ENCODE measurements around the gene ANGEL1. TPM values are rescaled to one million over a fixed set of nuclear protein-coding genes. Genes with fewer than 3 reads are reported as not detected.

ANGEL1 gene
- total RNA-seq, 2 experiments from 2014 or later, result 15.1 to 16.3 TPM

DNA sequence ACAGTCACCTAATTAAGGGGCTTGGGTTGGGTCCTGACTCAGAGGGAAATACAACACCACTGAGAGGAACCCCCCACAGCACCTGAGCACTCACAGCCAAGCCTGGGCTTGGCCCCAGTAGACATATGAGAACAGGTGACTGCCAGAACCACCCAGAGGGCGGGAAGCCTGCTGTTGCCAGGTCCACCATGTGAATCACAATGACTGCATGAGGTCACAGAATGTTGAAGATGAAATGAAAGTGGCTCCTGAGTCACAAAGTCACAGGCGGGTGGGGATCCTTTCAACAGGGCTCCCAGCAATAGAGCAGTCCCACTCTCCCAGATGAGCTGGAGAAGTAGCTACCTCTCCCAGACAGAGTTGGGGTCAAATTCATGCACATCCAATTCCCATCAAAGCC, 13.4 kb upstream of the ANGEL1 start, which contains the start of gene LRRC74A:
LRRC74A (plus strand) TSS at position 287 of the 400 bp plus-strand sequence. CDS start 290 bp downstream, outside the sequence.
- ChIA-PET POLR2A (no interaction called here), CTCF (no interaction called here)

DNA sequence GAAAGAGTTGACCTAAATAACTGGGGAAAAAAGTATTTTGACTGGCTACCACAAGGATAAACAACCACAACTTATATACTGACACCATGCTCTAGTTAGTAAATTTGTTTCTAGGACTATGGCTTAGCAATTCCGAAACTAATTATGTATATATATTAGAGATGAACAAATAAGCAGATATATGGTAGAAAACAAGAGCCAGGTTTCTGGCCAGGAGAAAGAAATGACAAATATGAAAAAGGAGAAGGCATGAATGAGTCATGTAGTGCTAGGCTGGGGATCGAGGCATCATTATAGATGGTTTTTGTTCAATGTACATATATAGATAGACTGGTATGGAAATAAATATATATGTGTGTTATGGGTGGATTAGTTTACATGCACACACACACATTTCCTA, 8.0 kb upstream of the ANGEL1 start:
- ChIA-PET POLR2A (no interaction called here), CTCF (no interaction called here)

DNA sequence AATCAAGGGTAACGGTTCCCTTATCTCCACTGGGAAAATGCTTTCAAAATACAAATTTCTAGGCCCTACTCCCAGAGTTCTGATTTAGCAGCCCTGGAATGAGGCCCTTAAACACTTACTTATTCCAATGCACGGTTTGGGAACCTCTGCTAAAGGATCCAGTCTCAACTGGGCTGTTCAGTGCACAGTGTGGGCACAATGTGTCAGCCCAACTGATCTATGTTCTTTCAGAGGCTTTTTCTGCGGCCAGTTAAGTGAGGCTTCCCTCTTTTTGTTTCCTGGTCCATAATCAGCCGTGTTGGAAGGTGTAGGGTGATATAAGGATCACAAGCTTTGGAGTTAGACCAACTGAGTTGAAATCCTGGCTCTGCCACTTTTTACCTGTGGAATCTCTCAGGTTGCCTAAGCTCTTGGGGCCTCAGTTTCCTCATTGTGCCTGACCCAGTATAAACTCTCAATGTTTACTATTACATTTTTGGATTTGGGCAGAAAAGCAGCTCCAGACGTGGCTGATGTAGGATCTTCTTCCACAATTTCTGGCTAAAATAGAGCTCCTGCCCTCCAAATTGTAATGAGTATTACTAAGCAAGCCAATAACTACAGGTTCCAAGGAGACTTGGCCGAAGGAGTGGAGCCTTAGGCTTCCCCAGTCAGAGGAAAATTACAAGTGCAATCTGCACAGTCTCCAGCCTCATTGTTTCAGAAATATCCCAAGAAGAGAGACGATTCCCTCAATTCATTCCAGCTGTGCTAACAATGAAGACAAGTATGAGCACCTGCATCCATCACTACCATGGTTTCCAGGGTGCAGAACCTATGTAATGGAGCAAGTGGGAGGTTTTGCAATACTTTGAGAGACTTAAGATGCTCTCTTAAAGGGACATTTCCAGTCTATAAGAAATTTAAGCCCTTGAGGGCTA, 2.3 kb upstream of the ANGEL1 start:
- POLR2A ChIA-PET, result no interaction called here
- CTCF ChIA-PET, result no interaction called here

DNA sequence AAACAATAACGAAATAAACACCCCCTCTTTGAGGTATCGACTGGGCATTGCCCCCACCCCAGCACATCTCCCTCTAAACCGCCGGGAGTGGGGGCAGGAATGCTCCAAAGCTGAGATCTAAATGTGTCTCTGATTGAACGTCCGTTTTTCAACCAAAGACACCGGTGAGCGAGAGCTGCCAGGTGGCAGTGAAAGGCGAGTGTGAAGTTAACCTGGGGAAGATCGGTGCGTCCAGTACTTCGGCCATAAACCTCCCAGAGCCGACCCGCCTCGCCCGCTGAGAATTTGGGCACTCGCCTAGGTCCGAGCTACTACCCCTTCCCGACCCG, 625 bp downstream of the ANGEL1 start:
- CTCF ChIA-PET, result interaction anchor here (0.8 to 4.4 kb wide), 4 partner anchors 27 to 285 kb away, joined by 3 to 18 read pairs (median 3); no protein-coding TSS in a partner anchor
- POLR2A ChIA-PET, result interaction anchor here (0.6 to 0.9 kb wide), 2 partner anchors 10 to 25 kb away, joined by 3 read pairs; no protein-coding TSS in a partner anchor

DNA sequence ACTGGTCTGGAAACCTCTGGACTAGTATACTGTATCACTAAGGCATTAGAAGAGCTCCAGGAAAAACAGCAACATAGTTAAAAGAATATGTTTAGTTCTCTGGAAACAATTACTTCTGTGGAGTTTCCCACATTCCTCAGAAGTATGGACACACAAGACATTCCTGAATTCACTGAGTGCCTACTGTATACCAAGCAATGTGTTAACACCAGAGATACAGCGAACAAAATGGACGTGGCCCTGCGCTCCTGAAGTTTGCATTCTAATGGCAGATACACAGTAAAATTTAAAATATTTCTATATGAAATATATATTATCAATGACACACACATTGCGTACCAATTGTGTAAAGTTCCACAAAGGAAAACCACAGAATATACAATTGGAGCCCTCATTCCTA, 1.1 kb downstream of the ANGEL1 start:
- ChIA-PET POLR2A (no interaction called here), CTCF (interaction anchor here (0.7 to 4.4 kb wide), 6 partner anchors 26 to 296 kb away, joined by 3 to 18 read pairs (median 3); no protein-coding TSS in a partner anchor)

DNA sequence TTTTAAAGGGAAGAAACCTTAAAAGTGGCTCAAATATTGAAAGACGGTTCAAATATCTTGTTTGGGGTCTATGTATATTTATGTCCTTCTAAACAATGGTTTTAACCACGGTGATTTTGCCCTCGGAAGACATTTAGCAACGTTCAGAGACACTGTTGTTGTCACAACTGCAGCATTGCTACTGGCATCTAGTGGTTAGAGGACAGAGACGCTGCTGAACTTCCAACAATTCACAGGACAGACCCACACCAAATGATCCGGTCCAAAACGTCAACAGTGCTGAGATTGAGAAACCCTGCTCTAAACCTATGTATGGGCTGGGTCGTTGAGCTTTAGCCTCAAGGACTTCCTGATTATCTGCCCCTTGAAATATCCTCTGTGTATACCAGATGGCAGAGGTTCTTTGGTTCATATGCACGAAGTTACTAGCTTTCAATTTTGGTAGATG, 1.7 kb downstream of the ANGEL1 start:
- ChIA-PET POLR2A (no interaction called here), CTCF (interaction anchor here (0.7 to 4.4 kb wide), 5 partner anchors 22 to 296 kb away, joined by 3 to 18 read pairs (median 3); no protein-coding TSS in a partner anchor)

DNA sequence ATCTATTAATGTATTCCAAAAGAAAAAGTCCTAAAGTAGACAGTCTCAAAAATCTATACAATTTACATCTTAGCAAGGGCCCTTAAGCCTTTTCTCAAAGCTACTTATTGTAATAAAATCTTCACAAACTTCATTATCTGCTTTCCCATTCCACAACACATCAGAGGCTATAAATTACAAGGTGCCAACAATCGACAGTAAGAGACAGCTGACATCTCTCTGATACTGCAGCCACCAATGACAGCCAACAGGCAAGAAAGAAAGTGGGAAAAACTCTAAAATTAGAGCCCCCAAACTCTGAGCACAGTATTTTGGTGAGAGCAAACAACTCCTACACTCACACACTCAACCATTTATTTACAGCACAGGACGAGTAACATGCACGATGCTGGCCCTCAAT, 2.2 kb downstream of the ANGEL1 start:
- POLR2A ChIA-PET, result no interaction called here
- CTCF ChIA-PET, result interaction anchor here (0.8 to 4.4 kb wide), 5 partner anchors 21 to 260 kb away, joined by 3 to 18 read pairs (median 3); no protein-coding TSS in a partner anchor

DNA sequence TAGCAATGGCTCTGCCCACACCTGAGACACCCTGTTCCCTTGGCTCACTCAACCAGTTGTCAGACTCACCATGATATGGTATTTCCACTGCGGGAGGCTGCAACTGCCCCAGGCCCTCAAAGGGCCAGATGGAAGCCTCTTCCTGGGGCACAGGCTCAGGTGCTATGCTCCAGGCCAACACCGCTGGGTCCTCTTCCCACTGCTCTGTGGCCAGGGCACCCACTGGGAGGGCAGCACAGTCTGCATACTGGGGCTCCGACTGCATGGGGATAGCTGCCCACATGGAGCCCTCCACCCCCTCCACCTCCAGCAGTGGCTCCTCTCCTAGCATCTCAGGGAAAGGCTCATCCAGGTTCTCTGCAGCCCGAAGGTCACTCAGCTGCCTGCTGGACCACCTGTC, 3.7 kb downstream of the ANGEL1 start:
- ChIA-PET POLR2A (interaction anchor here (0.6 kb wide), 1 partner anchor 88 kb away, joined by 3 read pairs; no protein-coding TSS in a partner anchor), CTCF (no interaction called here)

DNA sequence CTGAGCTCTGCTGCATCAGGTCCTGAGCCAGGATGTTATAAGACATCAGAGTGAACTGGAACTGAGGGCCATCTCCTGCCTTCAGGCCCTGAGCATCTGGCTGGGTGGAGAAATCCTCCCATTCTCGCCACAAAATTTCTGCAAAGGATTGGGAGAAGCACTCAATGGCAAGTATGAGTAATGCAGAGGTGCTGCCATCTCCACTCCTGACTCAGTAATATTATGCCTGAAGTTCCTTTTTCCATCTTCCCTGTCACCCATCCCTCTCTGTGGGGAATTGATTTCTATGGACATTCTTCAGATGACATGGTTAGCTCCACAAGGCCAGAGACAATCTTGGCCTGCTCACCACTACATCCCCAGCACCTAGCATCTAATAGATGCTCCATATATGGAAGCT, 4.7 kb downstream of the ANGEL1 start:
- ChIA-PET POLR2A (no interaction called here), CTCF (no interaction called here)

DNA sequence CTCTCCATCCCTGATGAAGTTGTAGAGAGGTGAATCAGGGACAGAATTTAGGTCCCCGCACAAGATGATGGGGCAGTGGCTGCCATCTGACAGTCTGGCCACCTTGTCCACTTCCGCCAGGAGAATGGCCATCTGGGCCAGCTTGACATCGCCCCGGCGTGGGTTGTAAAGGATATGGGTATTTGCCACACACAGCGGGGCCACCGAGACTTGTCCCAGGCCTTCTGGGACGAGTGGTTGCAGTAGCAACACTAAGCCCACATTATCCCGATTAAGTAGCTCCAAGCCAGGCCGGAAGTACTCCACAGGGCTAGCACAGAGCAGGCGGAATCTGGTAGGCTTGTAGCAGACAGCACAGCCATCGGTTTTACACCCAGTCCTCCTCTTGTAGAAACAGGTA, 6.2 kb downstream of the ANGEL1 start:
- ChIA-PET POLR2A (no interaction called here), CTCF (interaction anchor here (1.1 kb wide), 1 partner anchor 96 kb away, joined by 3 read pairs; no protein-coding TSS in a partner anchor)

DNA sequence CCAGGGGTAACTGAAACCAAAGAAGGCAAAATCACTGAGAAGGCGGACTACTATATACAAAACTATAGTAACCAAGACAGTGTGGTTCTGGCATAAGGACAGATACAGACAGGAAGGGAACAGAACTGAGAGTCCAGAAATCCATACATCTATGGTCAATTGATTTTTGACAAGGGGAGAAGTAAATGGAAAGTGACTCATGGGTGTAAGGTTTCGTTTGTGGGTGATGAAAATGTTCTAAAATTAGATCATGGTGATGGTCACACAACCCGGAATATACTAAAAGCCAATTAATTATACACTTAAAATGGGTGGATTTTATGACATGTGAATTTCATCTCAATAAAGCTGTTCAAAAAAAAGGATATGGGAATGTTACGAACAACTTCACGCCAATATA, 18.7 kb downstream of the ANGEL1 start:
- CTCF ChIA-PET, result no interaction called here
- POLR2A ChIA-PET, result no interaction called here

DNA sequence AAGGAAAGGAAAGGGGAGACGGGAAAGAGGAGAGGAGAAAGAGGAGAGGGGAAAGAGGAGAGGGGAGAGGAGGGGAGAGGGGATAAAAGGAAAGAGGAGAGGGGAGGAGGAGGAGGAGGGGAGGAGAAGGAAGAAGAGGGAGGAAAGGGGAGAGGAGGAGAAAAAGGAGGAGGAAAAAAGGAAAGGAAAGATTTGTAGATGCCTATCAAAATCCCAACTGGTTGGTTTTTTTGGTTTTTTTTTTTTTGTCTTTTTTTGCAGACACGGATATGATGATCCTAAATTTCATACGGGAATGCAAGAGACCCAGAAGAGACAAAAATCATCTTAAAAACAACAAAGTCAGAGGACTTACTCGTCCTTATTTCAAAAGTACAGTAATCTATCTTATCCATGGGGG, 19.4 kb downstream of the ANGEL1 start:
- ChIA-PET CTCF (no interaction called here), POLR2A (no interaction called here)

DNA sequence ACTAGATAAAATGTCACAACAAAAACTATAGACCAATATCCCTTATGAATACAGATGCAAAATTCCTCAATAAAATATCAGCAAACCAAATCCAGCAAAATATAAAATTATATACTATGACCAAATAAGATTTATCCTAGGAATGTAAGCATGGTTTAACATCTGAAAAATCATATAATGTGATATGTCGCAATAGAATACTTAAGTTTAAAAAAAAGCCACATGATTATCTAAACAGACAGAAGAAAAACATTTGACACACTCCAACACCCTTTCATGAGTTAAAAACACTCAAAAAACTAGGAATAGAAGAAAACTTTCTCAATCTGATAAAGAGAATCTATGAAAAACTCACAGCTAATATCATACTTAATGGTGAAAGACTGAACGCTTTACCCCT, 20.3 kb downstream of the ANGEL1 start:
- CTCF ChIA-PET, result no interaction called here
- POLR2A ChIA-PET, result no interaction called here

DNA sequence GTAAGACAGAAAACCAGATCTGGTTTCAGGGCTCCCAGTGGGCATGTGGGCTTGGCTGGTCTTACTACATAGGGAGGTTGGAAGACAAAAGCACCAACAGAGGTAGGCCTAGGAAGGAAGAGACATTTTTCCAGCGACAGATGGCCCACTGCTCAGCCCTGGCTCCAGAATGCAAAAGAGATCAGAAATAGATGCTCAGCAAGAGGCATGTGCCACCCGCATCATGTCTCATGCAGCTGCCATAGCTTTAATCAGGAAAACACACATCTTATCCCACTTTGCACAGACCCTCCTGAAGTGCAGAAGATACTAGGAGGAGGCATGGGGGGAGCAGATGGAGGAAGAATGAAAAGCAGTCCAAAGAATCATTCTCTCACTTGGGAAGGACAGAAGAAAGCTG, 26.1 kb downstream of the ANGEL1 start:
- POLR2A ChIA-PET, result interaction anchor here (0.7 kb wide), 1 partner anchor 14 kb away, joined by 7 read pairs; no protein-coding TSS in a partner anchor
- CTCF ChIA-PET, result interaction anchor here (2.7 kb wide), 1 partner anchor 71 kb away, joined by 8 read pairs; no protein-coding TSS in a partner anchor

DNA sequence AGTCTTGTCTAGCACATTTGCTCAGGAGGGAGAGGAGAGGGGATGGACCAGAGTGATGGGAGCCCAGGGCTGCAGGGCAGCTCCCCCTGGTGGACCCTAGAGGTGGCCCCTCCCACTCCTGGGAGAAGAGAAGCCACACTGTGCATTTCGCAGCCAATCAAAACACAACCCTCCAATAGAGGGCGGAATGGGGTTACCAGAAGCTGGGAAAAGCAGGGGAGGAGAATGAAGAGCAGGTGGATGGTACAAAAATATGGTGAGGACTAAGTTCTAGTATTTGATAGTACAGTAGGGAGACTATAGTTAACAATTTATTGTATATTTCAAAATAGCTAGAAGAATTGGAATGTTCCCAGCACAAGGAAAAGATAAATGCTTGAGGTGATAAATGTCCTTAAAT, 27.8 kb downstream of the ANGEL1 start:
- ChIA-PET POLR2A (no interaction called here), CTCF (interaction anchor here (0.6 to 2.7 kb wide), 9 partner anchors 14 to 285 kb away, joined by 3 to 11 read pairs (median 4); no protein-coding TSS in a partner anchor)

DNA sequence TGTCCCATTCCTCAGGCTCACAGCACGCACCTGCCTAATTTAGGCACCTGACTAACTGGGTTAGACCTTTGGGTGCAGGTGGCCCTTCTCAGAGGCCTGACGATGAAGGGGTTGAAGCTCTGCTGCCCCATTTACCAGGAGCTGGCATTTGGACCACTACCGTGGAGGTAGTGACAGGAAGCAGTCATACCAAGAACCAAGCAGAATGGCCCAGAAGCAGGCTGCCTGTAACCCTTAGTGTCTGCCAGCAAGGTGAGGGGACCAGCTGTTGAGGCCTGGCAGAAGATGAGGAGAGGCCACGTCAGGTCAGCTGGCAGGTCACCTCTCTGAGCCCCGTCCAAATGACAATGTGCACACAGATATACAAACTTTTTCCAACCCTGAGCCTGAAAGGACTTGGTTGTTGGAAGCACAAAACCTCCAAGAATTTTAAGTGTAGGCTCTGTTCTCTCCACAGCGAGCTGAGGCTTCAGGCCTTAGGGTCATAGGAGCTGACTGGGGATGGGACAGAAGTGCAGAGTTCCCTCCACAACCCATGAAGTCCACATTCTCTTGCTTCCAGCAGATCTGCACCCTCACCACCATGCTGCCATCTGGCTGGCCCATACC, 28.3 kb downstream of the ANGEL1 start:
- ChIA-PET POLR2A (no interaction called here), CTCF (interaction anchor here (0.6 to 2.7 kb wide), 6 partner anchors 14 to 286 kb away, joined by 3 to 11 read pairs (median 7); no protein-coding TSS in a partner anchor)

DNA sequence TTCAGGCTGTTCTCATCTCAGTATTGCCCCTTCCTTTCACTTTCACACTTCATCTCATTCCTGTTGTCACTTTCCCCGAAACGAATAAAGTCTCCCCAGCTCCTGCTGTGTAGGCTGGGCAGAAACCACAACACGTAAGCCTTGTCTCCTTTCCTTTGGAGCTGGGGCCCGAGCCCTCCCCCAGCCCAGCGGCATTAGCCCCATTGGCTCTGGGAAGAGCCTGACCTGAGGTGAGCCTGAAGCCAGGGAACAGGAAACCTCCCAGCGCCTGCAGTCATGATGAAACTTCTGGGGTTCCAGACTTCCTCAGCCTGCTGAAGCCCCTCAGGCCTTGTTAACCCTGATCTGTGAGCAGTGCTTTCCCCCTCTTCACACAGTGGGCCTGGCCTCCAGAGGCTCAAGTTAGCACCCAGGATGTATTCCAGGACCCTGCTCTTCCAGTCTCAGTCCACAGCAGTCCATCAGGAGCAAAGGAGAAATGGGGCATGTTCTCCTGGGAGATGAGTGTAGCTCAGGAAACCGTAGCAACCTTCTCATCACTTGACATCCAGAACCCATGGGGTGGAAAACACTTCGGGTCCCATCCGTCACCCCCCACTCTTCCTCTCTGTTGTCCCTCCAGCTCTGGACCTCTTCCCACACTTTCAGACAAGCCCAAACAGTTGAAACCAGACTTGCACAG, 29.7 kb downstream of the ANGEL1 start:
- CTCF ChIA-PET, result interaction anchor here (0.5 to 2.6 kb wide), 3 partner anchors 15 to 269 kb away, joined by 3 to 9 read pairs (median 3); no protein-coding TSS in a partner anchor
- POLR2A ChIA-PET, result interaction anchor here (1.1 kb wide), 1 partner anchor 14 kb away, joined by 3 read pairs; no protein-coding TSS in a partner anchor

DNA sequence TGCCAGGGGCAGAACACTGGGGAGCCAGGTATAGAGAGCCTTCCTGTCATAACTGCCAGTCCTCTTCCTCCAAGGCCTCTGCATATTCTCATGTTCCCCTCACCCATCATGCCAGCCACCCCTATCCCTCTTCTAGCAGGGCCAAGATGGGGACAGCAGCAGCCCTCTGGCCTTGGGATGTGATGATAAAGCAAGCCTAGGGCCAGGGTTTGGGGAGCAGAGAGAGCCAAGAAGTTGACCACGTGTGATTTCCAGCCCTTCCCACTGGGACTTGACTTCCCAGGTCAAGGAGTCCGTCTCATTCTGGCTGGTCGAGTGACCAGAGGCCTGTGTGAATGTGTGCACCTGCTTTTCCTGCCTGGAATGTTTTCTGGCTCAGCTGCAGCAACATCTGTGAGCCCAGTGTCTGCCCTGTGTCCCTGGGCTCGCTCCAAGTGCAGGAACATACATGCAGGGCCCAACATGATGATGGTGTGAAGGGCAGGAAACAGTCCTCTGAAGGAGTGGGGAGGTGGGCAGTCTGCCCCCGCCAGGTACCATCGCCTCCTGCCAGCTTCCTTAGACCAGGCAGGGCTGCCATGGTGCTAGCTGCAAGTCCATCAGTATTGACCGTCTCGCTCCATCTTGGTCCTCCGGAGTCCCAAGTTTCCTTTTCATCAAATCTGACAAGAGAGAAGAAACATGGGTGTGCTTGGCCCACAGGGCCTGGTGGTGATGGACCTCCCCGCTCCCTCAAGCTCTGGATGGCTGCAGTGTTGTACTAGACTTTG, 30.4 kb downstream of the ANGEL1 start:
- CTCF ChIA-PET, result interaction anchor here (1.6 to 2.6 kb wide), 2 partner anchors 15 to 72 kb away, joined by 3 to 9 read pairs; no protein-coding TSS in a partner anchor
- POLR2A ChIA-PET, result interaction anchor here (1.1 kb wide), 1 partner anchor 14 kb away, joined by 3 read pairs; no protein-coding TSS in a partner anchor

DNA sequence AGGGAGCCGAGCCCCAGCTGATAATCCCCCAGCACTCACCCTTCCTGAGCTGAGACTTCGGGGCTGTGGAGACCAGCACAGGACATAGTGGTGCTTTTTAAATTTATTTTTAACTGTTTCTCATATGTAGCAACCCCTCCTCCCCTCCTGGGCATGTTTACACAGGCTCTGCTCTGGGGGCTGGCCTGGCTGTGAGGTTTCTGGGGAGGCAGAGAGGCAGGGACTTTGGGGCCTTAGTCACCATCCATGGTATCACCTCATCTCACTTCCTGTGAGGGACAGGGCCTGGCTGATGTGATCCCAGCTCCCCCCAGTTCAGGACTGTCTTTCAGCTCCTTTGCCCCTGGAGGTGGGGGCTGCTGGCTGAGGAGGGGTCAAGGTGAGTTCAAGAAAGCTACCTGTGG, 31.0 kb downstream of the ANGEL1 start:
- ChIA-PET POLR2A (no interaction called here), CTCF (interaction anchor here (1.6 kb wide), 1 partner anchor 72 kb away, joined by 3 read pairs; no protein-coding TSS in a partner anchor)
